Mucosa of gallbladder (tissue), 1 donor: ENCODE measurements around the gene LDLRAD4. TPM values are rescaled to one million over a fixed set of nuclear protein-coding genes. Genes with fewer than 3 reads are reported as not detected.

ENCODE experiments used
- DNase-seq: peaks from one replicate; pipeline ENCODE4 v3.0.0-alpha.2; 2020; ENCODE audit warnings: low spot score
- total RNA-seq: library from RNA; stranded (reverse); gene quantifications from one replicate; pipeline ENCODE4 v1.2.1, GENCODE V29; 2021
- donor health status: DM: no; HTN: no; CAD: no.

LDLRAD4 gene
- total RNA-seq, 1 donor from 2014 or later, result 51.0 TPM

- no peak for DNase-seq
Measured at GRCh38 chr18:13428319-13428718, 209.8 kb downstream of the LDLRAD4 start.

- DNase-seq, result no peak
Measured at GRCh38 chr18:13429016-13429415, 210.5 kb downstream of the LDLRAD4 start.

- DNase-seq, result no peak
Measured at GRCh38 chr18:13429884-13430510, 211.4 kb downstream of the LDLRAD4 start.

- no peak for DNase-seq
Measured at GRCh38 chr18:13430663-13431062, 212.1 kb downstream of the LDLRAD4 start.

GRCh38 chr18:13431886-13432285, 213.3 kb downstream of the LDLRAD4 start:
- no peak for DNase-seq

- no peak for DNase-seq
Measured at GRCh38 chr18:13433125-13433524, 214.6 kb downstream of the LDLRAD4 start.

- DNase-seq, result no peak
Measured at GRCh38 chr18:13433685-13434084, 215.1 kb downstream of the LDLRAD4 start.

- DNase-seq, result no peak
Measured at GRCh38 chr18:13434854-13435253, 216.3 kb downstream of the LDLRAD4 start.

GRCh38 chr18:13435586-13436333, 217.2 kb downstream of the LDLRAD4 start:
- DNase-seq, result no peak

GRCh38 chr18:13436576-13436975, 218.0 kb downstream of the LDLRAD4 start:
- no peak for DNase-seq

- no peak for DNase-seq
Measured at GRCh38 chr18:13437034-13437433, 218.5 kb downstream of the LDLRAD4 start.

- DNase-seq, result no peak
Measured at GRCh38 chr18:13437796-13438506, 219.4 kb downstream of the LDLRAD4 start.

GRCh38 chr18:13438507-13439056, 220.0 kb downstream of the LDLRAD4 start:
- no peak for DNase-seq

- DNase-seq, result no peak
Measured at GRCh38 chr18:13439461-13439860, 220.9 kb downstream of the LDLRAD4 start.

GRCh38 chr18:13440277-13441248, 222.0 kb downstream of the LDLRAD4 start:
- no peak for DNase-seq

GRCh38 chr18:13441736-13442135, 223.2 kb downstream of the LDLRAD4 start:
- no peak for DNase-seq

GRCh38 chr18:13442451-13442850, 223.9 kb downstream of the LDLRAD4 start:
- DNase-seq, result no peak

GRCh38 chr18:13443552-13443951, 225.0 kb downstream of the LDLRAD4 start:
- no peak for DNase-seq

- DNase-seq, result no peak
Measured at GRCh38 chr18:13444430-13445240, 226.1 kb downstream of the LDLRAD4 start.

GRCh38 chr18:13445241-13445897, 226.8 kb downstream of the LDLRAD4 start:
- no peak for DNase-seq
